Neutrophil (primary cell): ENCODE results near the gene RBFOX2.

ENCODE experiments used
- H3K27ac ChIP-seq: fragments of 200-600 bp; sonication (generic); 2 replicates; pipeline ENCODE4 v1.5.1; 2016; ENCODE audit warnings: mild to moderate bottlenecking, moderate library complexity
- H3K27me3 ChIP-seq: fragments of 200-600 bp; sonication (generic); 2 replicates; pipeline ENCODE4 v1.6.0; 2016; ENCODE audit warnings: mild to moderate bottlenecking
- H3K36me3 ChIP-seq: fragments of 200-600 bp; sonication (generic); 2 replicates; pipeline ENCODE4 v1.5.1; 2017
- H3K4me1 ChIP-seq, 2 experiments: fragments of 200-600 bp in 1 of 2; sonication (generic) in 1 of 2; 1 replicate in 1 of 2; 2 replicates in 1 of 2; pipeline versions ENCODE4 v1.5.1 to v1.6.1; 2013 to 2016; ENCODE audit warnings: low read depth in 1 of 2, low read length in 1 of 2, mild to moderate bottlenecking in 1 of 2, moderate library complexity in 1 of 2; ENCODE audit not compliant: control insufficient read depth in 1 of 2, insufficient read depth in 1 of 2
- H3K4me3 ChIP-seq, 2 experiments: fragments of 200-600 bp in 1 of 2; sonication (generic) in 1 of 2; 1 replicate in 1 of 2; 2 replicates in 1 of 2; pipeline ENCODE4 v1.5.1; 2013 to 2016; ENCODE audit warnings: low read depth in 1 of 2, low read length in 1 of 2, mild to moderate bottlenecking in 1 of 2, moderate library complexity in 1 of 2
- H3K9me3 ChIP-seq: fragments of 200-600 bp; sonication (generic); 2 replicates; pipeline ENCODE4 v1.5.1; 2016
- CTCF ChIP-seq: fragments of 200-600 bp; sonication (generic); IDR thresholded peaks from 2 replicates; pipeline ENCODE4 v1.5.1; 2016; ENCODE audit warnings: antibody characterized with exemption

RBFOX2 gene

GRCh38 chr22:35783943-35784614 lies 244.5 kb downstream of the RBFOX2 start:
- Histone ChIP-seq H3K27ac (no peak overlapping the region), H3K27me3 (no peaks in the 10 kb centered on the region), H3K36me3 (no peaks in the 10 kb centered on the region), H3K4me1 (no peaks in the 10 kb centered on the region), H3K9me3 (no peaks in the 10 kb centered on the region), H3K4me3 (no peak overlapping the region)
- TF ChIP-seq CTCF, result no peak

- H3K4me1 ChIP-seq, result no peaks in the 10 kb centered on the region
- no peak overlapping the region for H3K4me3 ChIP-seq
- H3K27me3 ChIP-seq, result no peaks in the 10 kb centered on the region
- TF ChIP-seq CTCF, result no peak
- H3K27ac ChIP-seq, result no peak overlapping the region
- no peaks in the 10 kb centered on the region for H3K36me3 ChIP-seq
- no peaks in the 10 kb centered on the region for H3K9me3 ChIP-seq
Observed at GRCh38 chr22:35782504-35782903, 246.1 kb downstream of the RBFOX2 start.

GRCh38 chr22:35781898-35782297 lies 246.7 kb downstream of the RBFOX2 start:
- TF ChIP-seq CTCF, result no peak
- Histone ChIP-seq H3K4me1 (no peaks in the 10 kb centered on the region), H3K27me3 (no peaks in the 10 kb centered on the region), H3K4me3 (no peak overlapping the region), H3K27ac (no peak overlapping the region), H3K9me3 (no peaks in the 10 kb centered on the region), H3K36me3 (no peaks in the 10 kb centered on the region)

GRCh38 chr22:35777335-35777975 lies 251.2 kb downstream of the RBFOX2 start:
- Histone ChIP-seq H3K27ac (no peak overlapping the region), H3K4me3 (no peak overlapping the region), H3K36me3 (no peaks in the 10 kb centered on the region), H3K9me3 (no peaks in the 10 kb centered on the region), H3K4me1 (no peaks in the 10 kb centered on the region), H3K27me3 (no peaks in the 10 kb centered on the region)
- no peak for TF ChIP-seq CTCF

- TF ChIP-seq CTCF, result no peak
- Histone ChIP-seq H3K4me3 (no peak overlapping the region), H3K9me3 (no peaks in the 10 kb centered on the region), H3K36me3 (no peaks in the 10 kb centered on the region), H3K27me3 (no peaks in the 10 kb centered on the region), H3K27ac (no peak overlapping the region), H3K4me1 (no peaks in the 10 kb centered on the region)
Observed at GRCh38 chr22:35775339-35775738, 253.3 kb downstream of the RBFOX2 start.
